Measurements from ENCODE around the gene CMTM5. TPM values are rescaled to one million over a fixed set of nuclear protein-coding genes. Genes with fewer than 3 reads are reported as not detected.

Gene CMTM5
- total and polyA plus RNA-seq, 9 donors = 0.88 to 4.5 (median 2.4) TPM

GRCh38 chr14:23405096-23405495 lies 28.2 kb downstream of the CMTM5 start:
- WGBS (ENCODE audit: insufficient coverage) = 85% methylated on average over 8 of the region's 10 CpGs
- no peaks in the 10 kb centered on the region for H3K9me3 ChIP-seq (replicated peaks; ENCODE audit: control insufficient read depth, low read depth, low read length)
- H3K4me1 ChIP-seq (ENCODE audit: control insufficient read depth, insufficient read depth, low read length) = no peaks in the 10 kb centered on the region
- no peak overlapping the region for H3K4me3 ChIP-seq (ENCODE audit: low read length)
- H3K27me3 ChIP-seq (ENCODE audit: control insufficient read depth, insufficient read depth, low read length) = peaks cover 13% of the 10 kb centered on the region
- H3K36me3 ChIP-seq (ENCODE audit: control insufficient read depth, insufficient read depth, low read length) = no peaks in the 10 kb centered on the region
- H3K27ac ChIP-seq (ENCODE audit: low read length) = no peak overlapping the region
- DNase-seq = no peak

GRCh38 chr14:23405516-23406025 lies 28.7 kb downstream of the CMTM5 start:
- Histone ChIP-seq H3K36me3 (ENCODE audit: control insufficient read depth, insufficient read depth, low read length) (no peaks in the 10 kb centered on the region), H3K9me3 (replicated peaks; ENCODE audit: control insufficient read depth, low read depth, low read length) (no peaks in the 10 kb centered on the region), H3K27ac (ENCODE audit: low read length) (no peak overlapping the region), H3K4me3 (ENCODE audit: low read length) (no peak overlapping the region), H3K27me3 (ENCODE audit: control insufficient read depth, insufficient read depth, low read length) (peaks cover 13% of the 10 kb centered on the region), H3K4me1 (ENCODE audit: control insufficient read depth, insufficient read depth, low read length) (no peaks in the 10 kb centered on the region)
- no peak for DNase-seq
- 85% methylated on average over 13 of the region's 13 CpGs for WGBS (ENCODE audit: insufficient coverage)

- no peak for DNase-seq
- no peaks in the 10 kb centered on the region for H3K36me3 ChIP-seq (ENCODE audit: control insufficient read depth, insufficient read depth, low read length)
- no peak overlapping the region for H3K4me3 ChIP-seq (ENCODE audit: low read length)
- no peak overlapping the region for H3K27ac ChIP-seq (ENCODE audit: low read length)
- H3K9me3 ChIP-seq (replicated peaks; ENCODE audit: control insufficient read depth, low read depth, low read length) = no peaks in the 10 kb centered on the region
- H3K27me3 ChIP-seq (ENCODE audit: control insufficient read depth, insufficient read depth, low read length) = peaks cover 13% of the 10 kb centered on the region
- 61% methylated on average over 3 of the region's 4 CpGs for WGBS (ENCODE audit: insufficient coverage)
- H3K4me1 ChIP-seq (ENCODE audit: control insufficient read depth, insufficient read depth, low read length) = no peaks in the 10 kb centered on the region
These were observed 29.4 kb downstream of the CMTM5 start for GRCh38 chr14:23406244-23406643.

- Histone ChIP-seq H3K4me3 (ENCODE audit: low read length) (no peak overlapping the region), H3K36me3 (ENCODE audit: control insufficient read depth, insufficient read depth, low read length) (no peaks in the 10 kb centered on the region)
These were observed 30.0 kb downstream of the CMTM5 start for GRCh38 chr14:23406725-23407355.

GRCh38 chr14:23407516-23408306 lies 30.9 kb downstream of the CMTM5 start, which contains the start of gene MYH6:
Gene MYH6, minus strand, starts transcription at chr14:23408273. Its CDS starts 1,050 bp downstream, at chr14:23407223.
- Histone ChIP-seq H3K4me1 (ENCODE audit: control insufficient read depth, insufficient read depth, low read length) (no peaks in the 10 kb centered on the region), H3K36me3 (ENCODE audit: control insufficient read depth, insufficient read depth, low read length) (no peaks in the 10 kb centered on the region), H3K9me3 (replicated peaks; ENCODE audit: control insufficient read depth, low read depth, low read length) (no peaks in the 10 kb centered on the region), H3K27ac (ENCODE audit: low read length) (no peak within 1 kb of the TSS), H3K27me3 (ENCODE audit: control insufficient read depth, insufficient read depth, low read length) (peaks cover 13% of the 10 kb centered on the region), H3K4me3 (ENCODE audit: low read length) (no peak within 1 kb of the TSS)
- WGBS (ENCODE audit: insufficient coverage) = 77% methylated on average over 15 of the region's 15 CpGs
- no peak for DNase-seq

More at GRCh38 chr14:23406725-23407355, 30.0 kb downstream of the CMTM5 start:
- Histone ChIP-seq H3K27me3 (ENCODE audit: control insufficient read depth, insufficient read depth, low read length) (peaks cover 13% of the 10 kb centered on the region), H3K4me1 (ENCODE audit: control insufficient read depth, insufficient read depth, low read length) (no peaks in the 10 kb centered on the region), H3K27ac (ENCODE audit: low read length) (no peak overlapping the region), H3K9me3 (replicated peaks; ENCODE audit: control insufficient read depth, low read depth, low read length) (no peaks in the 10 kb centered on the region)
- 83% methylated on average over 13 of the region's 15 CpGs for WGBS (ENCODE audit: insufficient coverage)
- DNase-seq = no peak

DNA sequence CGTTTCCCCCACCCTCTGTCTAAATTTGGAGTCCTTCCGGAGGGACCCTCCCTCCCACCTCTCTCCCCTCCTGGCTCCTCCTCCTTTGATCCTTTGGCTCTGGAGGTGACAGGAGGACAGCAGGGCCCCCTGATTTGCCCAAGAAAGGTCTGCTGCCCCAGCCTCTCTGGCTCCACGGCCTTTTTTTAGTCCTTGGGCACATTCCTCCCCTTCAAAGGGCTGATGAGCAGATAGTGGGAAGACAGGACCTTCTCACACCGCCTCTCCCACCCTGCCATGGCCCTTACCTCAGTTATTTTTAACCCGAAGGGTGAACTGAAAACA lies 31.4 kb downstream of the CMTM5 start:
- Histone ChIP-seq H3K4me1 (ENCODE audit: control insufficient read depth, insufficient read depth, low read length) (no peaks in the 10 kb centered on the region), H3K4me3 (ENCODE audit: low read length) (no peak overlapping the region), H3K36me3 (ENCODE audit: control insufficient read depth, insufficient read depth, low read length) (no peaks in the 10 kb centered on the region), H3K9me3 (replicated peaks; ENCODE audit: control insufficient read depth, low read depth, low read length) (no peaks in the 10 kb centered on the region), H3K27me3 (ENCODE audit: control insufficient read depth, insufficient read depth, low read length) (peaks cover 11% of the 10 kb centered on the region), H3K27ac (ENCODE audit: low read length) (no peak overlapping the region)
- 47% methylated on average over 4 of the region's 5 CpGs for WGBS (ENCODE audit: insufficient coverage)
- no peak for DNase-seq

DNA sequence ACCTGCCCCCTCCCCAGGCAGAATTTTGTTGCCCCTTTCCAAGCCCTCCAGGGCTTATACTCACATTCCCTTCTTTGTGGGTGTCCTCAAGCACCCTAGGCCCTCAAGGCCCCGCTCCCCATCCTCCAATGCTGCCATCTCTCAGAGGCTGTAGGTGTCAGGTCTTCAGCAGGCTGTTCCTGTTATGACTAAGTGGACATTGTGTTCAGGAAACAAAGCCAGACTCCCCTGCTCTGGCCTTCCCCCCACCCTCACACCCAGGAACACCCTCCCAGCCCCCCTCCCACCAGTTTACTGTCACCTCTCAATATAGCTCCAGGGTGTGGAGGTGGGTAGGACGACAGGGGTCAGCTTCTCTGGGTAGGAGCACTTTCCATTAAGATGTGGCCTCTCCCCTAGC lies 32.6 kb downstream of the CMTM5 start:
- Histone ChIP-seq H3K27ac (ENCODE audit: low read length) (no peak overlapping the region), H3K4me1 (ENCODE audit: control insufficient read depth, insufficient read depth, low read length) (no peaks in the 10 kb centered on the region)
- no CpG with 5 or more reads among the region's 2 CpGs for WGBS (ENCODE audit: insufficient coverage)

DNA sequence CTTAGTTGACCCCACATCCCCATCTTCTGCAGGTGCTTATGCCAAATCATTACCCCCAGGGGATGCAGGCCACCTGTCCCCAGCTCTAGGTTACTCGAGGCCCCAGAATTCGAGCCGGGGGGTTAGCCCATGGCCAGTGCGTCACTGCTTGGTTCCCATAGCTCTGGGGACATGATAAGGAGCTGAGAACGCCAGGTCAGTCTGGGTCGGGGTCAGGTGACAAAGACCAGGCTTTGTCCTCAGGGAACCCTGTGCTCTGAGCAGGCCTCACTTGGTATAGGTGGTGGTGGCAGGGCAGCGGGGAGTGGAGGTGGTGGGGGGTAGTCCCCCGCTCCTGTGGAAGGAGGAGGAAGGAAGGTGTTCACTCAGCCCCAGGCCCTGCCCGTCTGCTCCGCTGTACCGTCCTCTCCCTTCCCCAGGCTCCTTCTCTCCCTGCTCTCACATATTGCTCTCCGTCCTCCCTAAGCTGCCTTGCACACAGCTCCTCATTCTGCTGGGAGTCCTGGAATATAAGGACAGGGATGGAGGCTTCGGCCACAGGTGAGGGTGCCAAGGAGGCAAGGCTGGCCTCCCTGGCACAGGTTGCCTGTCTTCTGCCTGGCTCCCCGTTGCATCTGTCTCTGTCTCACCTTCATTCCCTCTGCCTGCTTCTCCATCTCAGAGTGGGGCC lies 33.3 kb downstream of the CMTM5 start:
- Histone ChIP-seq H3K27me3 (ENCODE audit: control insufficient read depth, insufficient read depth, low read length) (peaks cover 6% of the 10 kb centered on the region), H3K4me1 (ENCODE audit: control insufficient read depth, insufficient read depth, low read length) (no peaks in the 10 kb centered on the region), H3K36me3 (ENCODE audit: control insufficient read depth, insufficient read depth, low read length) (no peaks in the 10 kb centered on the region), H3K27ac (ENCODE audit: low read length) (no peak overlapping the region), H3K4me3 (ENCODE audit: low read length) (no peak overlapping the region), H3K9me3 (replicated peaks; ENCODE audit: control insufficient read depth, low read depth, low read length) (no peaks in the 10 kb centered on the region)
- DNase-seq = no peak
- 70% methylated on average over 9 of the region's 14 CpGs for WGBS (ENCODE audit: insufficient coverage)

More for the DNA sequence above, 32.6 kb downstream of the CMTM5 start:
- Histone ChIP-seq H3K9me3 (replicated peaks; ENCODE audit: control insufficient read depth, low read depth, low read length) (no peaks in the 10 kb centered on the region), H3K36me3 (ENCODE audit: control insufficient read depth, insufficient read depth, low read length) (no peaks in the 10 kb centered on the region), H3K4me3 (ENCODE audit: low read length) (no peak overlapping the region), H3K27me3 (ENCODE audit: control insufficient read depth, insufficient read depth, low read length) (peaks cover 6% of the 10 kb centered on the region)
- DNase-seq = no peak

- WGBS (ENCODE audit: insufficient coverage) = 76% methylated on average over 9 of the region's 14 CpGs
- no peak overlapping the region for H3K27ac ChIP-seq (ENCODE audit: low read length)
- no peaks in the 10 kb centered on the region for H3K4me1 ChIP-seq (ENCODE audit: control insufficient read depth, insufficient read depth, low read length)
- no peak overlapping the region for H3K4me3 ChIP-seq (ENCODE audit: low read length)
- peaks cover 4% of the 10 kb centered on the region for H3K27me3 ChIP-seq (ENCODE audit: control insufficient read depth, insufficient read depth, low read length)
- no peaks in the 10 kb centered on the region for H3K36me3 ChIP-seq (ENCODE audit: control insufficient read depth, insufficient read depth, low read length)
- DNase-seq = no peak
- H3K9me3 ChIP-seq (replicated peaks; ENCODE audit: control insufficient read depth, low read depth, low read length) = no peaks in the 10 kb centered on the region
These were observed 35.0 kb downstream of the CMTM5 start for GRCh38 chr14:23411563-23412525.

All from muscle of leg (tissue), 11 donors.